Measurements from ENCODE around the gene MSX2. TPM values are rescaled to one million over a fixed set of nuclear protein-coding genes. Genes with fewer than 3 reads are reported as not detected.

Gene MSX2
- total and polyA plus RNA-seq, 9 of the 15 experiments (the other 6 are each of a cell fraction or from before 2014, with no cell fraction given): not detected

- Histone ChIP-seq H3K4me2 (ENCODE audit: insufficient read depth, low read length) (no peak overlapping the region), H3K79me2 (ENCODE audit: control insufficient read depth, insufficient read depth, low read length) (no peaks in the 10 kb centered on the region), H3K9ac (ENCODE audit: insufficient read depth in 1 of 2, low read depth in 2 of 2, low read length in 2 of 2) (no peak overlapping the region), H4K20me1 (replicated peaks; ENCODE audit: control insufficient read depth, insufficient read depth, low read length) (no peaks in the 10 kb centered on the region; the same call in 1 of the 2 replicates), H3K9me1 (ENCODE audit: control insufficient read depth, insufficient read depth, low read length) (no peaks in the 10 kb centered on the region), H3K36me3 (ENCODE audit: control insufficient read depth, insufficient read depth, low read length) (no peaks in the 10 kb centered on the region), H3K9me3 (replicated peaks; ENCODE audit: control insufficient read depth, insufficient read depth, low read depth, low read length) (no peaks in the 10 kb centered on the region), H3K27me3 (ENCODE audit: control insufficient read depth in 2 of 2, insufficient read depth in 2 of 2, low read length in 2 of 2) (peaks cover 31 to 50% of the 10 kb centered on the region in 2 experiments), H2AFZ (ENCODE audit: low read depth, low read length) (no peak overlapping the region), H3K27ac (ENCODE audit: extremely low read depth, low read depth, low read length) (no peak overlapping the region), H3K4me3 (no peak overlapping the region), H3K4me1 (replicated peaks in 1 of 2; ENCODE audit: control insufficient read depth in 2 of 2, insufficient read depth in 2 of 2, low read length in 2 of 2) (peaks cover 0 to 7% of the 10 kb centered on the region in 2 experiments; a peak in 1 of 5 replicates)
- FAIRE-seq: no peak
- POLR2A ChIA-PET: no interaction called here
- no TSS peak for BruUV-seq (replicated peaks)
- no peak for ATAC-seq
- CTCF ChIA-PET (ENCODE audit: low intra/inter-chr PET ratio): no interaction called here
- in situ Hi-C loops (cut with MboI): no loop called here
- DNase-seq (ENCODE audit: extremely low read depth in 1 of 4, low spot score in 3 of 4): no peak
- intact Hi-C loops (cut with micrococcal nuclease): no loop called here
- WGBS (ENCODE audit: insufficient coverage, low coverage, missing lambda C conversion rate): 2% methylated on average over 18 of the region's 19 CpGs
- TF ChIP-seq NR4A1 (CRISPR knock-in tag; IDR thresholded peaks at IDR 0.05) (no peak), NR4A1 (tag; IDR thresholded peaks at IDR 0.05) (no peak), HIVEP1 (CRISPR knock-in tag; IDR thresholded peaks at IDR 0.05) (no peak), RB1 (IDR thresholded peaks at IDR 0.05; ENCODE audit: low read depth) (no peak), ZNF263 (CRISPR knock-in tag; IDR thresholded peaks at IDR 0.05; ENCODE audit: borderline replicate concordance) (no peak), NEUROD1 (IDR thresholded peaks at IDR 0.05; ENCODE audit: borderline replicate concordance, low read depth, low read length, partially characterized antibody) (no peak), KLF10 (CRISPR knock-in tag; IDR thresholded peaks at IDR 0.05) (no peak), XRCC3 (IDR thresholded peaks at IDR 0.05) (no peak), ZBTB26 (CRISPR knock-in tag; IDR thresholded peaks at IDR 0.05) (no peak), CBX2 (IDR thresholded peaks at IDR 0.05; ENCODE audit: insufficient read depth, low read length, poor library complexity, severe bottlenecking) (no peak), ZNF347 (CRISPR knock-in tag; IDR thresholded peaks at IDR 0.05; ENCODE audit: low read depth) (no peak)
Measured at GRCh38 chr5:174719793-174720611, 4.4 kb upstream of the MSX2 start.
